Fibroblast of the aortic adventitia (primary cell): ENCODE data around the gene PLBD1. TPM values are rescaled to one million over a fixed set of nuclear protein-coding genes. Genes with fewer than 3 reads are reported as not detected.

Experiments used
- DNase-seq: peaks from one replicate; pipeline ENCODE4 v3.0.0-alpha.2; 2010; ENCODE audit warnings: low read depth
- H3K4me3 ChIP-seq: 2 replicates; pipeline ENCODE4 v1.5.1; 2011; ENCODE audit warnings: low read depth, mild to moderate bottlenecking, control low read depth, low read length, moderate library complexity
- total RNA-seq: library from RNA; depleted of rRNA; stranded (reverse); fragments of >200 nt; gene quantifications from 2 replicates; pipeline ENCODE4 v1.2.3, GENCODE V29; 2012; ENCODE audit warnings: low replicate concordance
- TF ChIP-seq, protein P1 (sequence below): IDR thresholded peaks from 2 replicates; pipeline ENCODE4 v1.5.1; 2011; ENCODE audit warnings: mild to moderate bottlenecking, low read length, control low read depth, inconsistent platforms; ENCODE audit not compliant: insufficient read depth

PLBD1 gene
- total RNA-seq, 1 donor: 2.4 TPM

DNA sequence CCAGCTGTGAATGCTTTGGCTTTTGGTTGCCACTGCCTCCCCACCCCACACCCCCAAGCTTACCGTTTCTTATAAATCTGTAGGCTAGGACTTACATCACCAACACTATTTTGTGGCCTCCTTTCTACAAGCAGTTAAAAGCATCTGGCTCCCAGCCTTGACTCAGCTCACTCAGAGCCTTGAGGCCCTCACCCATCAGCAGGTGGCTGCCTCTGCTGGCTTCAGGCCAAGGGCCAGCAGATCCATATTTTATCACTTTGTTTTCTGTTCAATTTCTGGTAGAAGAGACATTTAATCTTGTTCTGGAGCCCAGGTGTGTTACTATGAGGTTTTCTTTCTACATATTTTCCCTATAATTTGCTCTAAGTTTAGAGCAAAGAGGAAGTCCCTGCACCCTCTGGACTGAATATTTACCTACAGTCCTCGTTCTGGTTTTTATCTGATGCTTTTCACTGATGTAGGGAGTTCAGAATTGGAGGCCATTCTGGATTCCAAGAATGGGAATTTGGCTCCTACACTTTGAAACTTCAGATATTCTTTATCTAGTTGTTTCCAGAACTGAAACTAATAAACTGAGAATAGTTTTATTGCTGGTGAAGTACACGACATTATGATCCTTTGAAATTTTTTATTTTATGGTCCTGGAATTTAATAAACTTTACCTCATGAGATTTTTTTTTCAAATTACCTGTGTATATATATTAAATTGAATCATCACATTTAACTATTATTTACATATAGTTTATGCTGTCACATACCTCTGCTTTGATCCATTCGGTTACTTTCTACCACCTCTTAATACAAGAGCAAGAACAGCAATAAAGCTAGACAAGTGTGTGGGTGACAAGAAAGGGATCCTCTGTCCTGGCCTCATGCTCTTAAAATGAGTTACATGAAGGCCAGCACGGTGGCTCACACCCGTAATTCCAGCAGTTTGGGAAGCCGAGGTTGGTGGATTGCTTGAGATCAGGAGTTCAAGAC, 22.2 kb downstream of the PLBD1 start:
- no peak for DNase-seq
- TF ChIP-seq, protein P1, sequence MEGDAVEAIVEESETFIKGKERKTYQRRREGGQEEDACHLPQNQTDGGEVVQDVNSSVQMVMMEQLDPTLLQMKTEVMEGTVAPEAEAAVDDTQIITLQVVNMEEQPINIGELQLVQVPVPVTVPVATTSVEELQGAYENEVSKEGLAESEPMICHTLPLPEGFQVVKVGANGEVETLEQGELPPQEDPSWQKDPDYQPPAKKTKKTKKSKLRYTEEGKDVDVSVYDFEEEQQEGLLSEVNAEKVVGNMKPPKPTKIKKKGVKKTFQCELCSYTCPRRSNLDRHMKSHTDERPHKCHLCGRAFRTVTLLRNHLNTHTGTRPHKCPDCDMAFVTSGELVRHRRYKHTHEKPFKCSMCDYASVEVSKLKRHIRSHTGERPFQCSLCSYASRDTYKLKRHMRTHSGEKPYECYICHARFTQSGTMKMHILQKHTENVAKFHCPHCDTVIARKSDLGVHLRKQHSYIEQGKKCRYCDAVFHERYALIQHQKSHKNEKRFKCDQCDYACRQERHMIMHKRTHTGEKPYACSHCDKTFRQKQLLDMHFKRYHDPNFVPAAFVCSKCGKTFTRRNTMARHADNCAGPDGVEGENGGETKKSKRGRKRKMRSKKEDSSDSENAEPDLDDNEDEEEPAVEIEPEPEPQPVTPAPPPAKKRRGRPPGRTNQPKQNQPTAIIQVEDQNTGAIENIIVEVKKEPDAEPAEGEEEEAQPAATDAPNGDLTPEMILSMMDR: no peak
- H3K4me3 ChIP-seq: no peak overlapping the region

DNA sequence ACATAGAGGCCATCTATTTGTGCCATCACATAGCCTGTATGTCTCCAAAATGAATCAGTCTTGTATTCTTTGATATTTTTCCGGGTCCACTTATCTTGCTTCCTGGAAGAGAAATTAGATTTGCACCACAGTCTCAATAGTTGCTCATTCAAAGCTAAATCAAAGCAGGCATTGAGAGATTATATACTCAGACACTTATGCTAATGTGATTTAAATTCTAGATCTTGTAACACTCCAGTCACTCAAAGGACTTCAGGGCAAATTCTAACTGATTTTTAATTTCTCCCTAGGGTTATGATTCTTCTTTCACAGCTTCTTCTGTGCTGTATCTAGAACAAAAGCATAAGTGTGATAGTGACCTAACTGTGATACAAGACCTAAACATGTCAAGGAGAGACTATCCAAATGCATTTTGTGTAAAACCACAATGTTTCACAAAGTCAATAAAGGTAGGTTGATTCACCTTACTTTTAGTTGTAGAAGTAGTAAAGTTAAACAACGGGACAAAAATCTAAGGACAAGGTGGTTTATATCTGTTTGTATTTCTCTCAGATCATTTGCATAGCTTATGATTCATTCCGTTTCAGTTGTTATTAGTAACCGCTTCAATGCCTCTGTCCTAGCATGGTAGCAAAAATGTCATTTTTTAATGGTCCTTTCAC, 26.8 kb downstream of the PLBD1 start:
- no peak for DNase-seq
- TF ChIP-seq, protein P1: no peak
- H3K4me3 ChIP-seq: no peak overlapping the region

DNA sequence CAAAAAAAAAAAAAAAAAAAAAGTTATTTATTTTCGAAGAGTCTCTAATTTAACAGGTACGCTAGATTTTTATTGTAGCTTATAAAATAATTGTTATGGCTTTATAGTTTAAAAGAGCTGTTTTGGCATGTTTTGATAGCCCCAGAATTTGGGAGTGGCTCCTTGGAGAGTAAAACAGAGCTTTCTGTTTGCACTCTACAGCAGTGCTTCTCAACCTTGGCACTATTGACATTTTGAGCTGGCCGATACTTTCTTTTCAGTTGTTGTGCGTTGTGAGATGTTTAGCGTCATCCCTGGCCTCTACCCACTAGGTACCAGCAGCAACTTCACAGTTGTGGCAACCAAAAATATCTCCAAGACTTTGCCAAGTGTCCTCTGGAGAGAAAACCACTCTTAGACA, 30.6 kb downstream of the PLBD1 start:
- DNase-seq: no peak
- TF ChIP-seq, protein P1: no peak

DNA sequence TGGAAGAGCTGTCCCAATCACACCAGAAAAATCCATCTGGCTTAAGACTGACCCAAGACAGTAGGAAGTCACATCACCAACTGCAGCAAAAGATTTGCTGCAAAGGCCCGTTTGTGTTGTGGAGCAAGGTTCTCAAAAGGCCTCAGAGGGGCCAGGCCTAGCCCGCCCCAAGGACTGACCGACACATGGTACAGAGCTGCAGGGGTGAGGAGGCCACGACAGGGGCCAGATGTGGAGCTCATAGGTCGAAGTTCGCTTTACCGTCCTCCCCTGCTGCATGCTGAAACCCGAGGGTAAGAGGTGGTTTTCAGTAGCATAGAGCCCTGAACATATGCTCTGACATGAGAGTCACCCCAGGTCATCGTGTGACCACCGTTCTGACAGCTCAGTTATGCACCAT, 35.5 kb downstream of the PLBD1 start:
- no peak for DNase-seq
- H3K4me3 ChIP-seq: no peak overlapping the region
- TF ChIP-seq, protein P1: no peak

More for the DNA sequence above, 30.6 kb downstream of the PLBD1 start:
- no peak overlapping the region for H3K4me3 ChIP-seq

DNA sequence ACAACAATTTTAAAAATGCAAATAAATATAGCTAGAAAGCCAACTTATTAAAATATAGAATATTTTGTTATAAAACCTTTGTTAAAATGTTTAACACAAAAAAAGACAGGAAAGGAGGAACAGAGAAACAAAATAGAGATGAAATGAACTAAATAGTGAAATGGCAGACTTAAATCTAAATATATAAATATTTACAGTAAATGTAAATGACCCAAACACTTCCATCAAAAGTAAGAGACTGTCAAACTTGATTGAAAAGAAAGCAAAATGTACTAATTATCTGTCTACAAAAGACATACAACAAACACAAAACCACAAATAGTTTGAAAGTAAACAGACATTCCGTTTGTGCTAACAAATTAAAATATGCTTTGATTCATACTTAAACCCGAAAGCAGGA, 41.7 kb downstream of the PLBD1 start:
- DNase-seq: no peak
- no peak overlapping the region for H3K4me3 ChIP-seq
- TF ChIP-seq, protein P1: no peak

DNA sequence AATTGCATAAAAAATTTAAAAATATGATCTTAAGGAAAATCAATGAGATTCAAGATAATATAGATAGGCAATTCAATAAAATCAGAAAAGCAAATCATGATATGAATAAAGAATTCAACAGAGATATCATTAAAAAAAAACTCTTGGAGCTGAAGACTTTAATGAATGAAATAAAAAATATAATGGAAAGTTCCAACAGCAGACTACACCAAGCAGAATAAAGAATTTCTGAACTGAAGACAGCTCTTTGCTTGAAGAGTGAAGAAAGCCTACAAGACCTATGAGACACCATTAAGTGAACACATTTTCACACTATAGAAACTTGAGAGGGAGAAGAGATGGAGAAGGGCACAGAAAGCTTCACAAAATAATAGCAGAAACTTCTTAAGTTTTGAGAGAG, 45.9 kb downstream of the PLBD1 start:
- no peak for DNase-seq
- H3K4me3 ChIP-seq: no peak overlapping the region
- TF ChIP-seq, protein P1: no peak
